HL-60 (cell line): ENCODE data around the gene ATP2B1.

Experiments used
- POLR2AphosphoS5 ChIP-seq: IDR thresholded peaks from 2 replicates; pipeline ENCODE4 v1.6.1; 2012; ENCODE audit warnings: low read depth
- SPI1 ChIP-seq: IDR thresholded peaks from 2 replicates; pipeline ENCODE4 v1.6.1; 2012; ENCODE audit warnings: low read depth, mild to moderate bottlenecking, borderline replicate concordance
- TF ChIP-seq, protein P1 (sequence below): IDR thresholded peaks from one replicate; pipeline ENCODE4 v1.5.1; 2011; ENCODE audit warnings: low read length, control low read depth, inconsistent platforms; ENCODE audit not compliant: insufficient read depth

DNA sequence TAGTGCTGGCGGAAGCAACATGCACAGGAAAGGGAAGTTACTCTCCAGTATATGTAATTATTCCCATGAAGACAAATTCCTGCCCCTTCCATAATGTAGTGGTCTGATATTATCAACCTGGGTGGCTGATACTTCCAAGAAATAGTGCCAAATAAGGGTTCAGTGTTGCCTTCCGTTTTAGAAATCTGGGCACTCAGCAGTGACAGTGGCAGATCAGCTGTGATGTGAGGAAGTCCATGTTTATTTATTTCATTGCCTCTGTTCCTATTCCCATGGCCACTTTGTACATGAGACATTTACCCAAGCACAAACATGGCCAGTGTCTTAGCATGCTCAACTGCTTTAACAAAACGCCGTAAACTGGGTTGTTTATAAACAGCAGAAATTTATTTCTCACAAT lies 162.5 kb downstream of the ATP2B1 start:
- no peak for TF ChIP-seq SPI1
- TF ChIP-seq, protein P1, sequence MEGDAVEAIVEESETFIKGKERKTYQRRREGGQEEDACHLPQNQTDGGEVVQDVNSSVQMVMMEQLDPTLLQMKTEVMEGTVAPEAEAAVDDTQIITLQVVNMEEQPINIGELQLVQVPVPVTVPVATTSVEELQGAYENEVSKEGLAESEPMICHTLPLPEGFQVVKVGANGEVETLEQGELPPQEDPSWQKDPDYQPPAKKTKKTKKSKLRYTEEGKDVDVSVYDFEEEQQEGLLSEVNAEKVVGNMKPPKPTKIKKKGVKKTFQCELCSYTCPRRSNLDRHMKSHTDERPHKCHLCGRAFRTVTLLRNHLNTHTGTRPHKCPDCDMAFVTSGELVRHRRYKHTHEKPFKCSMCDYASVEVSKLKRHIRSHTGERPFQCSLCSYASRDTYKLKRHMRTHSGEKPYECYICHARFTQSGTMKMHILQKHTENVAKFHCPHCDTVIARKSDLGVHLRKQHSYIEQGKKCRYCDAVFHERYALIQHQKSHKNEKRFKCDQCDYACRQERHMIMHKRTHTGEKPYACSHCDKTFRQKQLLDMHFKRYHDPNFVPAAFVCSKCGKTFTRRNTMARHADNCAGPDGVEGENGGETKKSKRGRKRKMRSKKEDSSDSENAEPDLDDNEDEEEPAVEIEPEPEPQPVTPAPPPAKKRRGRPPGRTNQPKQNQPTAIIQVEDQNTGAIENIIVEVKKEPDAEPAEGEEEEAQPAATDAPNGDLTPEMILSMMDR: no peak
- TF ChIP-seq POLR2AphosphoS5: no peak
